ENCODE results near the gene ABCA1.
A peak's percentile ranks its signal among the peaks of the same experiment; 100 is the strongest.

The ABCA1 gene

DNA sequence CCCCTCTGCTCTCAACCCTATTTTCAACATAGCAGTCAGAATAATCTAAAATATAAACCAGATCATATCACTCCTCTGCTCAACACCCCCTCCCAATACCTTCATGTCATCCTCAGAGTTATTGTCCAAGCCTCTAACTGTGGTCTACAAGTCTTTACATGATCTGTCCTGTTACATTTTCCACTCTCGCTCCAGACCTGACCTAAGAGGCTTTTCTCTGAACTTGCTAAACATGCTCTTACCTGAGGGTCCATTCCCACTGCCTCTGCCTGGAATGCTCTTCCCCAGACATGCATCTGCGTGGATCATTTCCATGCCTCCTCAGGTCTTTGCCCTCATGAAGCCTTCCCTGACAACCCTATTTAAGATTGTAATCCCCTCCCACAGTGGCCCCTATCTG, 152.0 kb downstream of the ABCA1 start:
- TF ChIP-seq, protein P1, sequence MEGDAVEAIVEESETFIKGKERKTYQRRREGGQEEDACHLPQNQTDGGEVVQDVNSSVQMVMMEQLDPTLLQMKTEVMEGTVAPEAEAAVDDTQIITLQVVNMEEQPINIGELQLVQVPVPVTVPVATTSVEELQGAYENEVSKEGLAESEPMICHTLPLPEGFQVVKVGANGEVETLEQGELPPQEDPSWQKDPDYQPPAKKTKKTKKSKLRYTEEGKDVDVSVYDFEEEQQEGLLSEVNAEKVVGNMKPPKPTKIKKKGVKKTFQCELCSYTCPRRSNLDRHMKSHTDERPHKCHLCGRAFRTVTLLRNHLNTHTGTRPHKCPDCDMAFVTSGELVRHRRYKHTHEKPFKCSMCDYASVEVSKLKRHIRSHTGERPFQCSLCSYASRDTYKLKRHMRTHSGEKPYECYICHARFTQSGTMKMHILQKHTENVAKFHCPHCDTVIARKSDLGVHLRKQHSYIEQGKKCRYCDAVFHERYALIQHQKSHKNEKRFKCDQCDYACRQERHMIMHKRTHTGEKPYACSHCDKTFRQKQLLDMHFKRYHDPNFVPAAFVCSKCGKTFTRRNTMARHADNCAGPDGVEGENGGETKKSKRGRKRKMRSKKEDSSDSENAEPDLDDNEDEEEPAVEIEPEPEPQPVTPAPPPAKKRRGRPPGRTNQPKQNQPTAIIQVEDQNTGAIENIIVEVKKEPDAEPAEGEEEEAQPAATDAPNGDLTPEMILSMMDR (IDR thresholded peaks at IDR 0.05; ENCODE audit: low read depth, low read length, missing control alignments) = no peak
- H3K27ac ChIP-seq = no peak overlapping the region
- in situ Hi-C loops (cut with HindIII; ENCODE audit: low pct_ligation_motif_present, low sequenced_read_pairs) = no loop called here

DNA sequence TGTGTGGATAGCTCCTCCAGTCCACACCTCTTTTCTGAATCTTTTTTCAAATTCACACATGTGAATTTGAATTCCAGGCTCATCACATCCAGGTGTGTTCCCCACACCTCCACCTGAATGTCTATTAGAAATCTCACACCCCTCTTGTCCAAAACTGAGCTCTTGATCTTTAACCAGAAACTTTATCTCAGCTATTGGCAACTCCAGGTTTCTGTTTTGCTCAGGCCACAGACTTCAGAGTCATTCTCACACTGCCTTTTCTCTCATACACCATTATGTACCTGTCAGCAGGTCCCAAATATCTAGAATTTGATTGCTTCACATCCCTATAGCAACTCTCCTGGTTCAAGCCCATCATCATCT, 152.4 kb downstream of the ABCA1 start:
- H3K27ac ChIP-seq = no peak overlapping the region

More for the DNA sequence above, 152.0 kb downstream of the ABCA1 start:
- Histone ChIP-seq H3K27me3 (replicated peaks) (no peaks in the 10 kb centered on the region), H3K4me3 (ENCODE audit: low read depth, low read length) (no peak overlapping the region), H3K36me3 (replicated peaks) (peaks cover 5% of the 10 kb centered on the region)
- no peak for DNase-seq

DNA sequence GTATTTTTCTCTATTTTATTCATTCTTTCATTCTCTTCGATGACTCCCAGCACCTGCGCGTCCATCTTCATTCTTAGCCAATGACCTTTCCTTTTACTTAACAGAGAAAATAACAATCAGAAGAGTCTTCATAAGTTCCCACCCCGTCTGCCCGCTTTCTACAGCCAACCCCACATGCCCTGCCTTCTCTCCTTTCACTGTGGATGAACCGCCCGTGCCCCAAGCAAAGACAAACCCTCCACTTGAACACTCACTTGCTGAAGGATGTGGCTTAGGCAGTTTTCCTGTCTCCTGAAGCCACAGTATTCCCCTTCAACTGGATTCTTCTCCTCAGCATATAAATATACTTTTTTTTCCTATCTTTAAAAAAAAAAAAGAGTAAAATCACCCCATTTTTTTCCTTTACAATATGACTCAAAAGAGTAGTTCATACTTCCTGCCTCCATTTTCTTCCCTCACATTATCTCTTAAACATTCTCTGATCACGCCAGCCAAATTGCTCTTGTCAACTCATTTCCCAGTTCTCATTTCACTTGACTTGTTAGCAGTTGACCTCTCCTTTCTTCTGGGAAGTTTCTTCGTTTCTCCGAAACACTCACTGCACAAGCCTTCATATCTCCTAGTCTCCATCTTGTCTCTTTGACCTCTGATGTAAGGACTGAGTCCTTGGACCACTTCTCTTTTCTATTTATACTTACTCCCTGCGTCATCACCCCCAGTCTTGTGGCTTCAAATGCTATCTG, 153.0 kb downstream of the ABCA1 start:
- TF ChIP-seq, protein P1 (IDR thresholded peaks at IDR 0.05; ENCODE audit: low read depth, low read length, missing control alignments) = no peak
- in situ Hi-C loops (cut with HindIII; ENCODE audit: low pct_ligation_motif_present, low sequenced_read_pairs) = no loop called here
- peaks cover 5% of the 10 kb centered on the region for H3K36me3 ChIP-seq (replicated peaks)
- H3K27me3 ChIP-seq (replicated peaks) = no peaks in the 10 kb centered on the region
- no peak overlapping the region for H3K27ac ChIP-seq
- H3K4me3 ChIP-seq (ENCODE audit: low read depth, low read length) = no peak overlapping the region
- no peak for DNase-seq

More for the DNA sequence above, 152.4 kb downstream of the ABCA1 start:
- H3K4me3 ChIP-seq (ENCODE audit: low read depth, low read length) = no peak overlapping the region
- no peak for DNase-seq
- in situ Hi-C loops (cut with HindIII; ENCODE audit: low pct_ligation_motif_present, low sequenced_read_pairs) = no loop called here
- H3K36me3 ChIP-seq (replicated peaks) = peaks cover 5% of the 10 kb centered on the region
- no peaks in the 10 kb centered on the region for H3K27me3 ChIP-seq (replicated peaks)
- TF ChIP-seq, protein P1 (IDR thresholded peaks at IDR 0.05; ENCODE audit: low read depth, low read length, missing control alignments) = no peak

DNA sequence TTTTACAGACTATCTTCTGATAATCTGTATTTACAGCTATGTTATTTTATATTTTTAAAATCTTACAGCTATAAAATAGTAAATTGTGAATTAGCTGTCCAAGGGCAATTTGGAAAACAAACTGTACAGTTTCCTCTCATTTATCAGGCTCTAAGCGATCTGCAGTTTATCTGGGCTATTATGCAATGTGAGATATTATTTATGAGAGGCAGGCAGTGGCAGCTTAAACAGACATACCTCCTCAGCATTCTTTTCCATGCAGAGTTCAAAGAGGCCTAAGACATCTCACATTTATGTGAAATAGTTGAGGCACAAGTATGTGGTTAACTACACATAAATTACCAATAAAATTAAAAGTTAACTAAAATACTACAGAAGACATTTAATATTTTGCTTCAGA, 153.8 kb downstream of the ABCA1 start:
- DNase-seq = no peak
- TF ChIP-seq, protein P1 (IDR thresholded peaks at IDR 0.05; ENCODE audit: low read depth, low read length, missing control alignments) = no peak
- Histone ChIP-seq H3K27ac (no peak overlapping the region), H3K36me3 (replicated peaks) (peaks cover 5% of the 10 kb centered on the region), H3K4me3 (ENCODE audit: low read depth, low read length) (no peak overlapping the region), H3K27me3 (replicated peaks) (no peaks in the 10 kb centered on the region)
- in situ Hi-C loops (cut with HindIII; ENCODE audit: low pct_ligation_motif_present, low sequenced_read_pairs) = no loop called here

DNA sequence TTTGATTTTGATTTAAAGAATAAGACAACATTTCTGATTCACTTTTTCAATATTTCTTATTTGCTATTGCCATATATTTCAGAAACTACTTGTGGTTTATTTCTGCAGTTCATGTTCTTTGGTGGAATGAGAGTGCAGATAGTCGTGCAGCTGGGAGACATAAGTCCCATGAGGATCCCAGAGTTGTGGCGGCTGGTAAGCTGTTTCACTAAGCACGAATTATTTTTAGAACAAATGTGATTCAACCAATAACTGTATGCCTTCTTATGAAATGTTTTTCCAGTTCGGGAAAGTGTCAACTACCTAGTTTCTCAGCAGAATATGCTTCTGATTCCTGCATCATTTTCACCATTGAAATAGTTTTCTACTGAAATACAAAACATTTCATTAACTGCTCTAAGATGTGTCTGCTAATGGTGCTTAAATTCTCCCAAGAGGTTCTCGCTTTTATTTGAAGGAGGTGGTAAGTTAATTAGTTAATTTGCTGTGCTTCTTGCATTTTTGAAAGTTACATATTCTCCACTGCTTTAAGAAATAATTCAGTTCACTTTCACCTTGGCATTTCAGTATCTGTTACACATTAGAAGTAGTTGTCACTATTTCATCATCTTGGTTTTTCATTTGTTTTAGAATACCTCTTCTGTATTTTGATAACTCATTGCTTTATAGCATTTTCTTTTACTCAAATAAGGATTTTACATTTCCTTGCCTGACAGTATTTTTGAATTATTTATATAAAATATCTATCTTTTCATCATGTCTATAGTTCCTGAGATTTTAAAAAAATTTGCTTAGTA, 155.0 kb downstream of the ABCA1 start:
- DNase-seq = peak; percentile 64
- Histone ChIP-seq H3K27me3 (replicated peaks) (no peaks in the 10 kb centered on the region), H3K4me3 (ENCODE audit: low read depth, low read length) (no peak overlapping the region), H3K27ac (peak overlapping the region; percentile 28), H3K36me3 (replicated peaks) (no peaks in the 10 kb centered on the region)
- in situ Hi-C loops (cut with HindIII; ENCODE audit: low pct_ligation_motif_present, low sequenced_read_pairs) = no loop called here
- TF ChIP-seq, protein P1 (IDR thresholded peaks at IDR 0.05; ENCODE audit: low read depth, low read length, missing control alignments) = no peak

Data from brain microvascular endothelial cell (primary cell).